Caco-2 (cell line): Measurements from ENCODE around the gene MX1. TPM values are rescaled to one million over a fixed set of nuclear protein-coding genes. Genes with fewer than 3 reads are reported as not detected.

Experiments used
- BruUV-seq: library from RNA; stranded (reverse); fragments of 400-500 nt; replicated peaks from 2 replicates; lab custom pipeline; 2021; lab: Mats Ljungman, UMichigan
- CTCF ChIA-PET: fragments of 300-600 bp; sonication (Branson Sonifier 250); formaldehyde crosslinking; loops from one replicate; lab custom pipeline; 2022; ENCODE audit warnings: antibody characterized with exemption; lab: Charles Lee
- POLR2A ChIA-PET: fragments of 300-600 bp; sonication (Branson Sonifier 250); formaldehyde crosslinking; loops from one replicate; lab custom pipeline; 2022; ENCODE audit warnings: antibody characterized with exemption; lab: Charles Lee
- DNase-seq, 2 experiments: peaks; one replicate each; pipeline versions ENCODE4 v3.0.0 to v3.0.0-alpha.2; 2020 to 2022
- H3K27me3 ChIP-seq: replicated peaks from 2 replicates; pipeline ENCODE4 v1.6.0; 2011; ENCODE audit warnings: low read length; ENCODE audit not compliant: control insufficient read depth, insufficient read depth
- H3K36me3 ChIP-seq: 2 replicates; pipeline ENCODE4 v1.5.1; 2011; ENCODE audit warnings: low read length; ENCODE audit not compliant: control insufficient read depth, insufficient read depth
- H3K4me1 ChIP-seq: fragments of 250-450 bp; sonication (Bioruptor Pico); 2 replicates; pipeline ENCODE4 v1.5.1; 2020; ENCODE audit warnings: mild to moderate bottlenecking
- H3K4me3 ChIP-seq: 2 replicates; pipeline ENCODE4 v1.5.1; 2011; ENCODE audit warnings: low read depth, mild to moderate bottlenecking, control low read depth, low read length
- H3K9me3 ChIP-seq: fragments of 250-450 bp; sonication (Bioruptor Pico); 2 replicates; pipeline ENCODE4 v1.5.1; 2020; ENCODE audit warnings: mild to moderate bottlenecking, moderate library complexity
- H3K27ac Mint-ChIP-seq: one replicate; pipeline ENCODE4 v1.8.0; 2022; ENCODE audit warnings: mixed read lengths; ENCODE audit not compliant: unreplicated experiment
- H3K27me3 Mint-ChIP-seq: one replicate; pipeline ENCODE4 v1.8.0; 2022; ENCODE audit warnings: mixed read lengths; ENCODE audit not compliant: insufficient read depth, unreplicated experiment
- H3K36me3 Mint-ChIP-seq: one replicate; pipeline ENCODE4 v1.8.0; 2022; ENCODE audit warnings: mild to moderate bottlenecking, mixed read lengths; ENCODE audit not compliant: insufficient read depth, unreplicated experiment
- H3K4me1 Mint-ChIP-seq: one replicate; pipeline ENCODE4 v1.8.0; 2022; ENCODE audit warnings: low read depth, mixed read lengths; ENCODE audit not compliant: unreplicated experiment
- H3K4me3 Mint-ChIP-seq: one replicate; pipeline ENCODE4 v1.8.0; 2022; ENCODE audit warnings: mild to moderate bottlenecking, moderate library complexity, mixed read lengths; ENCODE audit not compliant: unreplicated experiment
- H3K9me3 Mint-ChIP-seq: one replicate; pipeline ENCODE4 v1.8.0; 2022; ENCODE audit warnings: mixed read lengths; ENCODE audit not compliant: unreplicated experiment
- CTCF ChIP-seq, 2 experiments: fragments of 200-600 bp in 1 of 2; IDR thresholded peaks; 1 replicate in 1 of 2; 2 replicates in 1 of 2; pipeline versions ENCODE4 v1.5.1 to v1.8.0; 2011 to 2022; ENCODE audit warnings: antibody characterized with exemption in 1 of 2, control low read depth in 1 of 2, inconsistent platforms in 1 of 2, low read depth in 1 of 2, low read length in 1 of 2, mild to moderate bottlenecking in 1 of 2, moderate library complexity in 1 of 2; ENCODE audit not compliant: insufficient read depth in 1 of 2, severe bottlenecking in 1 of 2, unreplicated experiment in 1 of 2
- intact Hi-C: fragments of 100-400 bp; cut with micrococcal nuclease; formaldehyde crosslinking; loops from one replicate; pipeline ENCODE4 v1.10.0; 2022; ENCODE audit not compliant: unreplicated experiment
- total RNA-seq: library from RNA; stranded (reverse); gene quantifications from 2 replicates; pipeline ENCODE4 v1.2.3, GENCODE V29; 2022

MX1 gene
- total RNA-seq, 1 experiment from 2014 or later, result 18.9 TPM

- no TSS peak for BruUV-seq
- Mint-ChIP-seq H3K4me1 (peaks cover 23% of the 10 kb centered on the region), H3K9me3 (no peaks in the 10 kb centered on the region), H3K27ac (no peak overlapping the region), H3K27me3 (no peaks in the 10 kb centered on the region), H3K4me3 (no peak overlapping the region), H3K36me3 (peaks cover 72% of the 10 kb centered on the region)
- no peak for DNase-seq
- intact Hi-C loops, result loop anchor here (2.0 kb wide), 1 partner anchor 16 kb away; no protein-coding TSS in a partner anchor
- Histone ChIP-seq H3K36me3 (0 out of 2 replicates have a peak, but pooled peaks cover 3% of the 10 kb centered on the region), H3K4me3 (no peak overlapping the region), H3K27me3 (no peaks in the 10 kb centered on the region), H3K9me3 (no peaks in the 10 kb centered on the region), H3K4me1 (peaks cover 32% of the 10 kb centered on the region)
- ChIA-PET POLR2A (no interaction called here), CTCF (no interaction called here)
- no peak for TF ChIP-seq CTCF (IDR thresholded peaks at IDR 0.05; ENCODE audit: insufficient read depth in 1 of 2, low read depth in 1 of 2, low read length in 1 of 2, severe bottlenecking in 1 of 2, unreplicated experiment in 1 of 2)
These were observed 56.3 kb downstream of the MX1 start for GRCh38 chr21:41482301-41482700.

GRCh38 chr21:41482980-41483379, 56.9 kb downstream of the MX1 start:
- Histone ChIP-seq H3K27me3 (no peaks in the 10 kb centered on the region), H3K9me3 (no peaks in the 10 kb centered on the region), H3K4me1 (peaks cover 27% of the 10 kb centered on the region), H3K4me3 (no peak overlapping the region), H3K36me3 (0 out of 2 replicates have a peak, but pooled peaks cover 3% of the 10 kb centered on the region)
- H3K36me3 Mint-ChIP-seq, result peaks cover 70% of the 10 kb centered on the region
- TF ChIP-seq CTCF (IDR thresholded peaks at IDR 0.05; ENCODE audit: insufficient read depth in 1 of 2, low read depth in 1 of 2, low read length in 1 of 2, severe bottlenecking in 1 of 2, unreplicated experiment in 1 of 2), result no peak
- intact Hi-C loops, result loop anchor here (2.0 kb wide), 1 partner anchor 16 kb away; no protein-coding TSS in a partner anchor
- POLR2A ChIA-PET, result no interaction called here
- CTCF ChIA-PET, result no interaction called here
- no peaks in the 10 kb centered on the region for H3K27me3 Mint-ChIP-seq
- DNase-seq, result no peak
- BruUV-seq, result no TSS peak
- no peak overlapping the region for H3K27ac Mint-ChIP-seq
- H3K4me1 Mint-ChIP-seq, result peaks cover 18% of the 10 kb centered on the region
- no peak overlapping the region for H3K4me3 Mint-ChIP-seq
- H3K9me3 Mint-ChIP-seq, result no peaks in the 10 kb centered on the region

GRCh38 chr21:41483415-41483814, 57.4 kb downstream of the MX1 start:
- intact Hi-C loops, result loop anchor here (2.0 kb wide), 1 partner anchor 15 kb away; no protein-coding TSS in a partner anchor
- no peak for DNase-seq
- Mint-ChIP-seq H3K27ac (no peak overlapping the region), H3K4me1 (peaks cover 14% of the 10 kb centered on the region), H3K36me3 (peaks cover 70% of the 10 kb centered on the region), H3K27me3 (no peaks in the 10 kb centered on the region), H3K4me3 (no peak overlapping the region), H3K9me3 (no peaks in the 10 kb centered on the region)
- Histone ChIP-seq H3K4me3 (no peak overlapping the region), H3K27me3 (no peaks in the 10 kb centered on the region), H3K9me3 (no peaks in the 10 kb centered on the region), H3K36me3 (peaks cover 3% of the 10 kb centered on the region; the same call in 1 of the 2 replicates), H3K4me1 (peaks cover 23% of the 10 kb centered on the region)
- no TSS peak for BruUV-seq
- POLR2A ChIA-PET, result no interaction called here
- TF ChIP-seq CTCF (IDR thresholded peaks at IDR 0.05; ENCODE audit: insufficient read depth in 1 of 2, low read depth in 1 of 2, low read length in 1 of 2, severe bottlenecking in 1 of 2, unreplicated experiment in 1 of 2), result no peak
- CTCF ChIA-PET, result no interaction called here
